ENCODE measurements around the gene HMGCS2.

Gene HMGCS2

DNA sequence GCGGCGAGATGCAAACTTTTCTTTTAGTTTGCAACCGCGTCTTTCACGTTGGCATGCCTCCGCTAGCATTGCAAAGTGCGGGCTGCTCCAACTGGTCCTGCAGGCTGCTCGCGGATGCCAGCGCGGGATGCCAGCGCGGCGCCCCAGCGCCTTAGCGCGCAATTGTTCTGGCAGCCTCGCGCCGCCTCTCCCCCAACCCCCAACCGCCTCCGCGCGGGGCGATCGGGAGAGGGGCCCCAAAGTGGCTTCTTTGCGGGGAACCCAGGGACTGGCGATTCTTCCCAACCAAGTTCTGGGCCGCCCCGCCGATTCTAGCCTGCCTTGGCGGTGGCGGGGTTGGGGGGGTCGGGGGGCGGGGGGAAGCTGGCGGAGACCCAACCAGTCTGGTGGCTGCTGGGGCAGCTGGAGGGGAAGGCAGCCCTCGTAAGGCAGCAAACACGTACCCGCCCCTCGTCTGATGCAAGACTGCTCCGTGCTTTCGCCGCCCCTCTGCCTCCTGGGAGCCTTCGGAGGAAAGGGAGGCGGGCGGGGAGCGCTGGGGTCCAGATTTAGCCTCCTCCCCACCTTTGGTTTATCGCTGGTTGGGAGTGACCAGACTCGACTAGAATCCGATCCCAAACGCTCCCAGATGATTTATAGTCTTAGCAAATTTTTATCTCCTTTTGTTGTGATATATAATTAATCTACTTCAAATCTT lies 56.2 kb downstream of the HMGCS2 start (continued):
- TF ChIP-seq, protein P1, sequence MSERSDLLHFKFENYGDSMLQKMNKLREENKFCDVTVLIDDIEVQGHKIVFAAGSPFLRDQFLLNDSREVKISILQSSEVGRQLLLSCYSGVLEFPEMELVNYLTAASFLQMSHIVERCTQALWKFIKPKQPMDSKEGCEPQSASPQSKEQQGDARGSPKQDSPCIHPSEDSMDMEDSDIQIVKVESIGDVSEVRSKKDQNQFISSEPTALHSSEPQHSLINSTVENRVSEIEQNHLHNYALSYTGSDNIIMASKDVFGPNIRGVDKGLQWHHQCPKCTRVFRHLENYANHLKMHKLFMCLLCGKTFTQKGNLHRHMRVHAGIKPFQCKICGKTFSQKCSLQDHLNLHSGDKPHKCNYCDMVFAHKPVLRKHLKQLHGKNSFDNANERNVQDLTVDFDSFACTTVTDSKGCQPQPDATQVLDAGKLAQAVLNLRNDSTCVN (tag by site-specific recombination; optimal IDR thresholded peaks at IDR 0.05) = peak; percentile 69
- TF ChIP-seq ZNF175 (tag by site-specific recombination; IDR thresholded peaks at IDR 0.05) (no peak), ZNF544 (tag by site-specific recombination; IDR thresholded peaks at IDR 0.05) (no peak), ZNF510 (tag by site-specific recombination; IDR thresholded peaks at IDR 0.05; ENCODE audit: insufficient replicate concordance) (no peak), ZNF133 (tag by site-specific recombination; IDR thresholded peaks at IDR 0.05) (no peak), REPIN1 (tag by site-specific recombination; IDR thresholded peaks at IDR 0.05; ENCODE audit: low read depth) (no peak), ZFP37 (tag by site-specific recombination; IDR thresholded peaks at IDR 0.05) (no peak), ZNF596 (tag by site-specific recombination; IDR thresholded peaks at IDR 0.05) (no peak), ZNF830 (tag by site-specific recombination; IDR thresholded peaks at IDR 0.05; ENCODE audit: low read depth) (no peak), YY1 (tag by site-specific recombination; IDR thresholded peaks at IDR 0.05) (no peak; the same call in 1 of the 2 replicates), ZNF529 (tag by site-specific recombination; IDR thresholded peaks at IDR 0.05; ENCODE audit: insufficient replicate concordance) (no peak), ZNF366 (tag by site-specific recombination; conservative IDR thresholded peaks at IDR 0.05) (no peak), ZNF354C (tag by site-specific recombination; IDR thresholded peaks at IDR 0.05; ENCODE audit: borderline replicate concordance, low read depth) (no peak), ZNF560 (tag by site-specific recombination; IDR thresholded peaks at IDR 0.05; ENCODE audit: borderline replicate concordance) (no peak), ZNF157 (tag by site-specific recombination; IDR thresholded peaks at IDR 0.05) (no peak), ZNF654 (tag by site-specific recombination; IDR thresholded peaks at IDR 0.05; ENCODE audit: low read depth) (no peak), ZNF214 (tag by site-specific recombination; IDR thresholded peaks at IDR 0.05; ENCODE audit: borderline replicate concordance) (no peak), YY2 (tag by site-specific recombination; IDR thresholded peaks at IDR 0.05) (no peak), ZNF24 (tag by site-specific recombination; IDR thresholded peaks at IDR 0.05) (no peak), RBAK (tag by site-specific recombination; IDR thresholded peaks at IDR 0.05) (no peak), ZNF677 (tag by site-specific recombination; IDR thresholded peaks at IDR 0.05) (no peak), KLF9 (tag by site-specific recombination; IDR thresholded peaks at IDR 0.05; ENCODE audit: low read depth) (peak; percentile 40; the same call in 1 of the 2 replicates), ZNF138 (tag by site-specific recombination; IDR thresholded peaks at IDR 0.05; ENCODE audit: borderline replicate concordance) (no peak), PRDM1 (tag by site-specific recombination; IDR thresholded peaks at IDR 0.05) (no peak), KLF1 (tag by site-specific recombination; IDR thresholded peaks at IDR 0.05) (peak; percentile 75; the same call in 1 of the 2 replicates), ZNF169 (tag by site-specific recombination; IDR thresholded peaks at IDR 0.05) (no peak)
- TF ChIP-seq, protein P2, sequence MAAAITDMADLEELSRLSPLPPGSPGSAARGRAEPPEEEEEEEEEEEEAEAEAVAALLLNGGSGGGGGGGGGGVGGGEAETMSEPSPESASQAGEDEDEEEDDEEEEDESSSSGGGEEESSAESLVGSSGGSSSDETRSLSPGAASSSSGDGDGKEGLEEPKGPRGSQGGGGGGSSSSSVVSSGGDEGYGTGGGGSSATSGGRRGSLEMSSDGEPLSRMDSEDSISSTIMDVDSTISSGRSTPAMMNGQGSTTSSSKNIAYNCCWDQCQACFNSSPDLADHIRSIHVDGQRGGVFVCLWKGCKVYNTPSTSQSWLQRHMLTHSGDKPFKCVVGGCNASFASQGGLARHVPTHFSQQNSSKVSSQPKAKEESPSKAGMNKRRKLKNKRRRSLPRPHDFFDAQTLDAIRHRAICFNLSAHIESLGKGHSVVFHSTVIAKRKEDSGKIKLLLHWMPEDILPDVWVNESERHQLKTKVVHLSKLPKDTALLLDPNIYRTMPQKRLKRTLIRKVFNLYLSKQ (tag by site-specific recombination; IDR thresholded peaks at IDR 0.05; ENCODE audit: borderline replicate concordance) = no peak
- TF ChIP-seq, protein P3, sequence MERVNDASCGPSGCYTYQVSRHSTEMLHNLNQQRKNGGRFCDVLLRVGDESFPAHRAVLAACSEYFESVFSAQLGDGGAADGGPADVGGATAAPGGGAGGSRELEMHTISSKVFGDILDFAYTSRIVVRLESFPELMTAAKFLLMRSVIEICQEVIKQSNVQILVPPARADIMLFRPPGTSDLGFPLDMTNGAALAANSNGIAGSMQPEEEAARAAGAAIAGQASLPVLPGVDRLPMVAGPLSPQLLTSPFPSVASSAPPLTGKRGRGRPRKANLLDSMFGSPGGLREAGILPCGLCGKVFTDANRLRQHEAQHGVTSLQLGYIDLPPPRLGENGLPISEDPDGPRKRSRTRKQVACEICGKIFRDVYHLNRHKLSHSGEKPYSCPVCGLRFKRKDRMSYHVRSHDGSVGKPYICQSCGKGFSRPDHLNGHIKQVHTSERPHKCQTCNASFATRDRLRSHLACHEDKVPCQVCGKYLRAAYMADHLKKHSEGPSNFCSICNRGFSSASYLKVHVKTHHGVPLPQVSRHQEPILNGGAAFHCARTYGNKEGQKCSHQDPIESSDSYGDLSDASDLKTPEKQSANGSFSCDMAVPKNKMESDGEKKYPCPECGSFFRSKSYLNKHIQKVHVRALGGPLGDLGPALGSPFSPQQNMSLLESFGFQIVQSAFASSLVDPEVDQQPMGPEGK (tag by site-specific recombination; IDR thresholded peaks at IDR 0.05) = peak; percentile 90
- TF ChIP-seq, protein P4, sequence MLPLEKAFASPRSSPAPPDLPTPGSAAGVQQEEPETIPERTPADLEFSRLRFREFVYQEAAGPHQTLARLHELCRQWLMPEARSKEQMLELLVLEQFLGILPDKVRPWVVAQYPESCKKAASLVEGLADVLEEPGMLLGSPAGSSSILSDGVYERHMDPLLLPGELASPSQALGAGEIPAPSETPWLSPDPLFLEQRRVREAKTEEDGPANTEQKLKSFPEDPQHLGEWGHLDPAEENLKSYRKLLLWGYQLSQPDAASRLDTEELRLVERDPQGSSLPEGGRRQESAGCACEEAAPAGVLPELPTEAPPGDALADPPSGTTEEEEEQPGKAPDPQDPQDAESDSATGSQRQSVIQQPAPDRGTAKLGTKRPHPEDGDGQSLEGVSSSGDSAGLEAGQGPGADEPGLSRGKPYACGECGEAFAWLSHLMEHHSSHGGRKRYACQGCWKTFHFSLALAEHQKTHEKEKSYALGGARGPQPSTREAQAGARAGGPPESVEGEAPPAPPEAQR (tag by site-specific recombination; IDR thresholded peaks at IDR 0.05) = no peak
- TF ChIP-seq, protein P5, sequence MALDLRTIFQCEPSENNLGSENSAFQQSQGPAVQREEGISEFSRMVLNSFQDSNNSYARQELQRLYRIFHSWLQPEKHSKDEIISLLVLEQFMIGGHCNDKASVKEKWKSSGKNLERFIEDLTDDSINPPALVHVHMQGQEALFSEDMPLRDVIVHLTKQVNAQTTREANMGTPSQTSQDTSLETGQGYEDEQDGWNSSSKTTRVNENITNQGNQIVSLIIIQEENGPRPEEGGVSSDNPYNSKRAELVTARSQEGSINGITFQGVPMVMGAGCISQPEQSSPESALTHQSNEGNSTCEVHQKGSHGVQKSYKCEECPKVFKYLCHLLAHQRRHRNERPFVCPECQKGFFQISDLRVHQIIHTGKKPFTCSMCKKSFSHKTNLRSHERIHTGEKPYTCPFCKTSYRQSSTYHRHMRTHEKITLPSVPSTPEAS (tag by site-specific recombination; IDR thresholded peaks at IDR 0.05) = no peak
- TF ChIP-seq, protein P6, sequence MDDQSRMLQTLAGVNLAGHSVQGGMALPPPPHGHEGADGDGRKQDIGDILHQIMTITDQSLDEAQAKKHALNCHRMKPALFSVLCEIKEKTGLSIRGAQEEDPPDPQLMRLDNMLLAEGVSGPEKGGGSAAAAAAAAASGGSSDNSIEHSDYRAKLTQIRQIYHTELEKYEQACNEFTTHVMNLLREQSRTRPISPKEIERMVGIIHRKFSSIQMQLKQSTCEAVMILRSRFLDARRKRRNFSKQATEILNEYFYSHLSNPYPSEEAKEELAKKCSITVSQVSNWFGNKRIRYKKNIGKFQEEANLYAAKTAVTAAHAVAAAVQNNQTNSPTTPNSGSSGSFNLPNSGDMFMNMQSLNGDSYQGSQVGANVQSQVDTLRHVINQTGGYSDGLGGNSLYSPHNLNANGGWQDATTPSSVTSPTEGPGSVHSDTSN (CRISPR knock-in tag; IDR thresholded peaks at IDR 0.05) = no peak
